ENCODE results near the gene FAM234B.
"Not testable (repeated sequence)": the region's sequence is repeated elsewhere in the genome, so short reads cannot be mapped to it uniquely, and the experiment has no call there.

FAM234B gene

GRCh38 chr12:13066014-13066413 is 21.8 kb downstream of the FAM234B start:
- no peak for DNase-seq

GRCh38 chr12:13066459-13066858 is 22.3 kb downstream of the FAM234B start:
- no peak for DNase-seq

DNA sequence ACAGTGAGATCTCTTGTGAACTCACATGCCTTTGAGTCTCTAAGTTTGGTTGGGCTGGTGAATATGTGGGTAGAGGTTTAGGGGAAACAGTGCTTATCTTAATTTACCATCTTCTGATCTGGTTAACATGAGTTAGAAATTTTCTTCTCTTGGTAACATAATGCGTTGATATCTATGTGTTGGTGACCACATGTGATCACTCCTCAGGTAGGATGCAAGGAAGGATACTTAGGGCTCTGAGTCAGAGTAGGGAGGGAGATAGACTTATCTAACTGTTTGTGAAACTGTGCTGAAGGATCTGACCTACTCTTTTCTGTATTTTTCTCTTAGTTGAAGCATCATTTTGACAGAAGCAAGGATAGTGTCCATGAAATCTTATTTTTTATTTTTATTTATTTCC is 23.1 kb downstream of the FAM234B start:
- DNase-seq: no peak

DNA sequence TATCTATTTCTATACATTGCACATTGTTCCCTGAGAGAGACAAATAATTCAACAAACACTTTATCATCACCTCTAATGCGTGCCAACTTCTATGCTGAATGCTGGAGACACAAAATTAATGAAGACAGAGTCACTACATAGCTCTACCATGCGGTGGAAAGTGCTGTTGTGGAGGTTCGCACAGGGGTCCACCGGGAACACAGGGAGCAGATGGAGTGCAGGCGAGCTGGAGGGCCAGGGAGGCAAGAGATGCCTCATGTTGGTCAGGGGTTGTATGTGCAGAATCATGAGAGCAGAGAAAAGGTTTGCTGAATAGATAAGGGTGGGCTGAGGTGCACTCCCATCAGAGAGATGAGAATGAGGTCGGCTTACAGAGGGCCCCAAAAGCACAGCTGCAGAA is 25.2 kb downstream of the FAM234B start:
- DNase-seq: no peak

DNA sequence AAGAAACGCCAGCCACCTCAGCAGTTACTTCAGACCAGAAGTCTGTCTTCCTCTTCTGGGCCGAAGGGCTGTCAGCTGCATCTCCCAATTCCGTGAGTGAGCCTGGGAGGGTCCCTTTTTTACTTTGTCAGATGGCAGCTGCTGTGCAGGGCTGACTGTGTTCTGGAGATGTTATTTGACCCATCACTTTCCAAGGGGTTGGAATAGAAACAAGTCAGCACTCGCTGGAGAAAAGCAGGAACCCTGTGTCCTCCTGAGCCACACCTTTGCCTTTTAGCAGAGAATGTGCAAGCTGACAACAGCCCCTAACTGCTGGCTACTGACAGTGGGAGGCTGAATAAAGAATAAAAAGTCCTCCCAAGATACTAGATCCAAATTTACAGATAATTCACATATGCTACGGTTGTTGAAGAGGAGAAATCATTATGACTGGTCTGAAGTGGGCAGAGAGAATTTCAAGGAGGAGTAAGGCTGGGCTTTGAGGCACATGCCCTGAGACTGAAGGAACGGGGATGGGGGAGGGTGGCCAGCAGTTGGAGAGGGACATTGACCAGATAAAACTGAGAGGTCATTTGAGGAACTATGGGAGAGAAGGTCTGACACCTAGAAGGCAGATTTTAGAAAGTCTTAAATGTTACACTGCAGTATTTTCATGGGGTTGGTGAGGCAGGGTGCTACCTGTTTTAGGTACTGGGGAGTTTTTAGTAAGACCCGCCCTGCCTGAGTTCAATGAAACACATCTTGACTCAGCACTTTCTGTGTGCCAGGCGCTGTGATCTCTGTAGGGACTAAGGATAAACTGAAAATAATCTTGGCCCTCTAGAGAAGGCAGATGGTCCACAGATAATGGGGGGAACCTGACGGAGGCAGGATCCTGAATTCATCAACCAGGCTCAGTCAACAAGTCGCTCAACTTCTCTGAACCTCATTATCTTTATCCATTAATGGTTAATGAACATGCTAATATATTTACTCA is 27.4 kb downstream of the FAM234B start:
- DNase-seq: no peak

DNA sequence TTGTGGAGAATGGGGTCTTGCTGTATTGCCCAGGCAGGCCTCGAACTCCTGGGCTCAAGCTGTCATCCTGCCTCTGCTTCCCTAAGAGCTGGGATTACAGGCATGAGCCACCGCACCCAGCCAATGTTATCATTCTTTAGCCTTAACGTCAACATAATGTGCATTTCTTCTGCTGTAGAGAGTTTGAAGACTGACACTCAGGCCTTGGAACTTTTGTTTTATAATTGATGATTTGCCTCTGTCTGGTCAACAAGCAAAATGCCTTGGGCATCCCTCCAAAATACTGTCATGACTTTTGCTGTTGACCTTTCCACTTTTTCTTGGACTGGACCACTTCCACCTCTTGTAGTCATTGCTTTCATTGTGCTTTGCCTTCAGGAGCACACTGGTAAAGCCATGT is 29.0 kb downstream of the FAM234B start:
- DNase-seq: no peak

DNA sequence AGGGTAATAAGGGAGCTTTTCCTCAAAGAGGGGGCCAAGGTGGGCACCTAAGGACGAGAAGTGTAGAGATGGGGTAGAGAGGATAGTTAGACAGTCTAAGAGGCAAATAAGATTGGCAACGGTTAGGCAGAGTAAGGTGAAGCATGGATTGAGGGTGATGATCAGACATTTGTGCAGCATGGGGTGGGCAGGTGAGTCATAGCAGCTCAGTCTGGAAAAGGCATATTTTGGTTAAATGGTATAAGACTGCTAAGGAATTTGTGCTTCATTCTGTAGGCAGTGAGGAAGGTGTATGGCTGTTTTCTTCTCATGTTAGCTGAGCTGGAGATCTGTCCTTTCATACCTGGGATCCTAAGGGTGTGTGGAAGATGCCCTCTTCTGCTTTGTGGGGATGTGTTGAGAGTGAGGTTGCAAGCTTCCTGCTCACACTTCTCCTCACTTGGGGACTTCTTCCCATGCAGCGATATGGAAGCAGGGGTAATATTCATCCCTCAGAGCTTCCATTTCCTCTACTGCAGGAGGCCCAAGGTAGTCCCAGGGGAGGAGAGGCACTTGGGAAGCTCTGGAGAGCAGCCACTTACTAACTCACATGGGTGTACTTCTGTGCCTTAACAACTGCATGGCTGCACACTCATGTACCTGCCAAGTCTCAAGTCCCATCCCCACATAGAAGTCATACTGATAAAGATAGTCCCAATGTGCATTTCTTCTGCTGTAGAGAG is 30.4 kb downstream of the FAM234B start:
- DNase-seq: peak; percentile 15

- no peak for DNase-seq
Observed at GRCh38 chr12:13075118-13075480, 30.9 kb downstream of the FAM234B start.

DNA sequence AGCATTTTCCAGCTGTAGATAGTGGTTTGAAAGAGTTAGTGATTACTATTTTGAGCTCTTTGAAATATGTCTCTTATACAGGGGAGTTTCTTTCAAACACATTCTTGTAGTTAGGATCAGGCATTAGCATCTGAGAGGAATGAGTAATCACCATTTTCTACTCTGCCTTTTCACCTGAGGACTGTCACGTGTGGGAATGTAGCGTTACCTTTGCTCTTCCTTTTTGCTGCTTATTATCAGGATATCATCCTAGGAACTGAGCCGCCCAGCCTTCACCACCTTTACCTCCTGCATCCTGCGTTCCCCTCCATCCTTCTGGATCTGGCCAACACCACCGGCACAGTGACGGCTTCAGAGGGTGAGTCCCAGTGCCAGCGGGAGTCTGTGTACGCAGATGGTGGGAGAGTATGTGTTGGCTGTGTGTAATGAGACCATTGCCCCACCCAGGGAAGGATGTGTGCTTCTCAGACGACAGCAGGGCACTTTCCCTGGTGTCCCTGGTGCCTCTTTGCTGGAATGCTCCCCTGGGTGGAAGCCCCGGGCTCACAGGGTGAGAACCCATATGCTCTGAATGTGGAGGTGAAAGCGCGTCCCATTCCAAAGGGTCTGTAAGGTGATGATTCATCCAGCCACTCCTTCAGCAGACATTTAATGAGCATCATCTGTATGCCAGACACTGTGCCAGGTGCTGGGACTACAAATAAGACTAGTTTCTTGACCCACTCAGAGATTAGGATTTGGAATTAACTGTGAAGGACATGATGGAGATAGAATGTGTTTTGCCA is 31.8 kb downstream of the FAM234B start:
- DNase-seq: no peak

GRCh38 chr12:13079440-13079906 is 35.3 kb downstream of the FAM234B start:
- DNase-seq: no peak

DNA sequence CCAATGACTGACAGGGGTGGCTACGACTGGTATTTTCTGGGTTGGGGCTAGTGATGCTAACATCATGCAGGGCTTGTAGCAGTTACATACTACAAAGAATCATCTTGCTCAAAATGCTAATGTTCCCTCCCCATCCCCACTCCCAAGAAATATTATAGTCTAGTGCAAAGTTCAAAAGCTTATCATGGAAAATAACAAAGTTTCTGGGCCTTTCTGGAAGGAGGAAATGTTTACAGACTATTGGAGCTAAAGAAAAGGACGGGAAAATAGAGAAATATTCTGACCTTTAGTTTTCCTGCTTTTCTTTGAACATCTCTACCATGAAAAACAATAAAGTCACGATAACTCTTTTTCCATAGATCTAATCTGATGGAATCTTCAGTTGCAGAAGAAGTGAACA is 36.1 kb downstream of the FAM234B start:
- DNase-seq: no peak

GRCh38 chr12:13082861-13083260 is 38.7 kb downstream of the FAM234B start:
- DNase-seq: no peak

DNA sequence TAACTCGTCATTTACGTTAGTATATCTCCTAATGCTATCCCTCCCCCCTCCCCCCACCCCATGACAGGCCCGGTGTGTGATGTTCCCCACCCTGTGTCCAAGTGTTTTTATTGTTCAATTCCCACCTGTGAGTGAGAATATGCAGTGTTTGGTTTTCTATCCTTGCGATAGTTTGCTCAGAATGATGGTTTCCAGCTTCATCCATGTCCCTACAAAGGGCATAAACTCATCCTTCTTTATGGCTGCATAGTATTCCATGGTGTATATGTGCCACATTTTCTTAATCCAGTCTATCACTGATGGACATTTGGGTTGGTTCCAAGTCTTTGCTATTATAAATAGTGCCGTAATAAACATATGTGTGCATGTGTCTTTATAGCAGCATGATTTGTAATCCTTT is 39.5 kb downstream of the FAM234B start:
- DNase-seq: not testable (repeated sequence)

DNA sequence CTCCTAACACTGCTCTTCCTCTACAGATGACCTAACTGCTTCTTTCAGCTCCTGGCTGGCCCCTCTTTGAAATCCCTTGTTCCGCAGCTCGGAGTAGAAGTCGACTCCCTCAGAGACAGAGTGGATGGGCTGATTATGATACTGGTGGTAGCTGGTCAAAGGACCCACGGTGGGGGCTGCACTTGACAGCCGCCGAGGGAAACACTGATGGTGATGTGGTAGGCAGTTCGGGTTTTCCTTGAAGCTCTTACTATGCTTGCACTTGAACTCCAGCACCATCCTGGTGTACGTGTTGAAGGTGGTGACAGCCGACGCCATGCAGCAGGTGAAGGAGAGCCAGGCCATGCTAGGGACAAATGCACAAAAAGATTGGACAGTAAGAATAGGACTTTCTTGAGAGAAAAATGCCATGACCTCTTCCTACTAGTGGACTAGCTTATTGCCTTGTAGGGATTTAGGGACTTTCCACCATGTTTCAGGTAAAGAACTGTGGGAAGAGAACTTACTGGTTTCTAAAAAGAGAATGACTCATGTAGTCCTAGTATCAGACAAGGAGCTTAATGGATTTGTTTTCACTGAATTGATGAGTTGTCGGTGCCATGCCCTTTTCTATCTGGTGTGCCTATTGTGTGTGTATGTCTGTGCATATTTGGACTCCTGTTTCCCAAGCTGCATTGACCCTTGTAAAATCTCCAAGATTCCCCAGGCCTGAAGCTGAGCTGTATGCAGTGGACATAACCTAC is 40.9 kb downstream of the FAM234B start:
- DNase-seq: no peak

DNA sequence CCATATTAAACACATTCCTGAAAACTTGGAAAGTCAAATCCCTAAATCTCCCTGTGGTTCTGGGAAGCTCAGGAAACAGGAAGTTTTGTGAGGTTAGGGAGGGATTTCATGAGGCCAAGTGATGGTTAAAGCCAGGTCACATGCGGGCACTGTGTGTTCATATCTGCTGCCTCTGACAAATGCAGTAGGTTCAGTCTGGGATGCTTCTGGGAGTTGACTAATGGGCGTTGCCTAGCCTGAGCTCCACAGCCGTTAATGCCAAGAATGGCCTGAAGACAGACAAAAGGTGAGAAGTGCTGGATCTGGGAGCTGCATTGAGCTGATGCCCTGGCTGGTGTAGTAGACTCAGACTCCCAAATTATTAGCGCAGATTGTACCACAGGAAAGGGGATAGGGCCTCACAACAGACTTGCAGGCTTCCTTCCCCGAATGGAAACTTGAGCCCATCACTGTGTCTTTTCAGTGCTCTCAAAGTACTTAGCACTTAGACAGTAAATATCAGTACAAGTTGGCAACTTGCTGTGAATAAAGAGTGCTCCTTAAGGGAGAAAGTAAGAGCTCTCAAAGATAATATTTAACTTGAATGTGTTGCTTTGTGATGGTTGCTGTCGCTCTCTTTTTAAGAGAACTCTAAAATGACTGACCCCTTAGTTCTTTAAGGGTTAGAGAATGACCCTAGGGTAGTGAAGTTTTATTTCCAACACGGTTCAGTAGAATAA is 41.9 kb downstream of the FAM234B start:
- no peak for DNase-seq

DNA sequence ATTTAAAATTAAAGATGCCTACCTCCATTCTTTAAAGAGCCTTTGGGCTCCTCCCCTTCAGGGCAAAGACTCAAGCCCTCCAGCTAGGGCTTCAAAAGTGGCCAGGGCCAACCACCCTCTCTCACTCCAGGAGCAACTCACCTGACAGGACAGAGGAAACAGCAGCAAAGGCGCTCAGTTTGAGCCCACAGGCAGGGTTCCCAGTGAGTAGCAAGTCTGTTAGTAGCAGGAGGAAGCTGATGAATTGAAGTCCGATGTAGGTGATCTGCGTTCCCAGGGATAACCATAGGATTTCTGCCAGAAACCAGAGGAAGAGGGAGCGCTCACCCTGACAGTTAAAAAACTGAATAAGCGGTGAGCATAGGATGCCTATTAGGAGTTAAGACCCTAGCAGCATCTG is 43.6 kb downstream of the FAM234B start:
- no peak for DNase-seq

- no peak for DNase-seq
Observed at GRCh38 chr12:13088496-13088895, 44.3 kb downstream of the FAM234B start.

- DNase-seq: no peak
Observed at GRCh38 chr12:13090054-13090453, 45.9 kb downstream of the FAM234B start.

DNA sequence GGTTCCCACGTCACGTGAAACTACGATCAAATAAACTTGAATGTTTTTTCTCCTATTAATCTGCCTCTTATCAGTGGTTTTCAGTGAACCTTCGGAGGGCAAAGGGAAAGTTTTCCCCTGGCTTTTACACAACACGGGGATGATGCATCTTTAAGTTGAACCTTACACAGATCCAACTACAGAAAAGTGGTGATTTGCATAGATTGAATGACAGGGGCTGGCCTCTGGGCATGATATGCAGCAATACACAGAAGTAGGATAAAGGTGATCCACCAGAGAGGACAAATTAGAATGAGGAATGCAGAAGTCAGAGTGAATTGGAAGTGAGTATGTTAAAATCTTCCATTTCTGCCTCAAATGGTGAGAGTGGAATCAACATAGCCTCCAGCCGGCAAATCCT is 47.7 kb downstream of the FAM234B start:
- no peak for DNase-seq

DNA sequence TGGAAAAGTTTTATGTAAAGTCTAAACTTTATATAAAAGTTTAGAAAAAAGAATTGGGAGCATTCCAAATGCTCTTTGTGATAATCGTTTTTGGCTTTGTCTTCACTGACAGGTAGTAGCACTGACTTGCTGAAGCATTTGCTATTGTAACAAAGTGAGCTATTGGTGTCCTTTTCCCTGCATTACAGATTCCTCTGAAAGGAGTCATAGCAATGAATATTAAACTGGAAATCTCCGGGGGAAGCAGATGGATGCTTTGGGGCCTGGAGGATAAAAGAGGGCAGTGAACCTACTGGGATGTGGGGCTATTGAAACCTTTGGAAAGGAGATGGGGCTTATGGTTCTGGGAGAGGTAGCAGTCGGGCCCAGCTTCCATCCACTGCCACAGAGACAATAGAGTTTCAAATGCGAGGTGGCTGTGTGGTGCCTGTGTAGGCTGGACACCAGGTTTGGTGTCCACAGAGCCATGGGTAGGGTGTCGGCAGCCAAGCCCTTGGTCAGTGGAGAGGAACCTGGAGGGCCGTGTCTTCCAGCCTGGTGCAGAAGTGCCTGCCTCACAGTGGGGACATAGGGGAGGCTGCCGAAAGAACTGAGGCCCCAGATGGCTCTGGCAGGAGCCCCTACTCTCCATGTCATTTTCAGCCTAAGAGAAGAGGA is 49.1 kb downstream of the FAM234B start:
- no peak for DNase-seq

DNA sequence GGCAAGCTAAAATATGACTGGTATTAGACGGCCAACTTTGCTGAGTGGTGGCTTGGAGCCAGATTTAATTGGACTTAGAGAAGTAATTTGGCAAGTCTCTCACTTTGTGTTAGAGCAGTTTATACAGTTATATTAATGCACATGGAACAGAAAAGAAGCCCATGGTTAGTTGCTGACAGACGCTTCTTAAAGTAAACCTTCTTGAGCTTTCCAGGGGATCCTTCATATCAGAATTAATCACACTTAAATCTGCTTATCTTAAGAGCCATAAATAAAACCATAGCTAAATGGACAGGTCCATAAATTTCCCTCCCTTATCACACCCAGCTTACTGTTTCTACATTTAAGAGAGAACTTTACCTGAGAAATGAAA is 49.7 kb downstream of the FAM234B start:
- peak; percentile 90 for DNase-seq

Measured in NCI-H446 treated with DMSO at 0.1 percent for 48 hours (cell line).